ENCODE data around the gene CPNE7. TPM values are rescaled to one million over a fixed set of nuclear protein-coding genes. Genes with fewer than 3 reads are reported as not detected.

The CPNE7 gene
- total RNA-seq, 1 donor from 2014 or later: 21.1 TPM

GRCh38 chr16:89593841-89594240 lies 18.3 kb downstream of the CPNE7 start:
- no peak for DNase-seq (ENCODE audit: low spot score)
- Mint-ChIP-seq H3K9me3 (no peaks in the 10 kb centered on the region), H3K27me3 (ENCODE audit: insufficient read depth, low read depth) (peaks cover 2% of the 10 kb centered on the region), H3K4me1 (peaks cover 6% of the 10 kb centered on the region), H3K36me3 (no peaks in the 10 kb centered on the region), H3K27ac (no peak overlapping the region), H3K4me3 (peak overlapping the region; percentile 21)
- no peak overlapping the region for H2AFZ ChIP-seq (replicated peaks)
- H3K36me3 ChIP-seq: no peaks in the 10 kb centered on the region
- H3K4me2 ChIP-seq: no peak overlapping the region
- H3K27me3 ChIP-seq: no peaks in the 10 kb centered on the region
- no peak overlapping the region for H3K9ac ChIP-seq
- H3K9me3 ChIP-seq (ENCODE audit: low read depth): no peaks in the 10 kb centered on the region
- no peak for TF ChIP-seq CTCF (IDR thresholded peaks at IDR 0.05)
- TF ChIP-seq EZH2 (IDR thresholded peaks at IDR 0.05): no peak
- no peak for TF ChIP-seq EZH2phosphoT487 (IDR thresholded peaks at IDR 0.05)
- H3F3A ChIP-seq (ENCODE audit: low read depth): no peaks in the 10 kb centered on the region
- H3K79me2 ChIP-seq (ENCODE audit: low read depth): no peaks in the 10 kb centered on the region
- H3K4me3 ChIP-seq: no peak overlapping the region
- H3K27ac ChIP-seq: no peak overlapping the region
- no peaks in the 10 kb centered on the region for H3K4me1 ChIP-seq
- no peaks in the 10 kb centered on the region for H4K20me1 ChIP-seq (ENCODE audit: low read depth)

- H3K27ac Mint-ChIP-seq: peak overlapping the region; percentile 74
- Histone ChIP-seq H3K9me3 (ENCODE audit: low read depth) (no peaks in the 10 kb centered on the region), H2AFZ (replicated peaks) (no peak overlapping the region), H3K4me3 (no peak overlapping the region), H4K20me1 (ENCODE audit: low read depth) (no peaks in the 10 kb centered on the region), H3K4me2 (no peak overlapping the region), H3K27me3 (no peaks in the 10 kb centered on the region), H3K9ac (no peak overlapping the region), H3K4me1 (no peaks in the 10 kb centered on the region), H3K79me2 (ENCODE audit: low read depth) (no peaks in the 10 kb centered on the region), H3K27ac (no peak overlapping the region), H3F3A (ENCODE audit: low read depth) (peaks cover 3% of the 10 kb centered on the region), H3K36me3 (no peaks in the 10 kb centered on the region)
- TF ChIP-seq CTCF (IDR thresholded peaks at IDR 0.05): no peak
- no peak for TF ChIP-seq EZH2 (IDR thresholded peaks at IDR 0.05)
- TF ChIP-seq EZH2phosphoT487 (IDR thresholded peaks at IDR 0.05): no peak
- peaks cover 16% of the 10 kb centered on the region for H3K4me1 Mint-ChIP-seq
- peaks cover 2% of the 10 kb centered on the region for H3K27me3 Mint-ChIP-seq (ENCODE audit: insufficient read depth, low read depth)
- H3K4me3 Mint-ChIP-seq: no peak overlapping the region
- DNase-seq (ENCODE audit: low spot score): no peak
- H3K9me3 Mint-ChIP-seq: no peaks in the 10 kb centered on the region
- H3K36me3 Mint-ChIP-seq: no peaks in the 10 kb centered on the region
Observed at GRCh38 chr16:89595330-89596060, 19.9 kb downstream of the CPNE7 start.

GRCh38 chr16:89596061-89596689 lies 20.6 kb downstream of the CPNE7 start:
- no peaks in the 10 kb centered on the region for H3K9me3 Mint-ChIP-seq
- DNase-seq (ENCODE audit: low spot score): no peak
- H3K27ac Mint-ChIP-seq: peak overlapping the region; percentile 74

More at GRCh38 chr16:89596061-89596689, 20.6 kb downstream of the CPNE7 start:
- Mint-ChIP-seq H3K36me3 (no peaks in the 10 kb centered on the region), H3K27me3 (ENCODE audit: insufficient read depth, low read depth) (peaks cover 2% of the 10 kb centered on the region), H3K4me1 (peaks cover 20% of the 10 kb centered on the region), H3K4me3 (no peak overlapping the region)
- H3K36me3 ChIP-seq: no peaks in the 10 kb centered on the region
- H3K9ac ChIP-seq: no peak overlapping the region
- peaks cover 3% of the 10 kb centered on the region for H3F3A ChIP-seq (ENCODE audit: low read depth)
- H3K9me3 ChIP-seq (ENCODE audit: low read depth): no peaks in the 10 kb centered on the region
- no peaks in the 10 kb centered on the region for H3K4me1 ChIP-seq
- no peaks in the 10 kb centered on the region for H3K27me3 ChIP-seq
- H4K20me1 ChIP-seq (ENCODE audit: low read depth): no peaks in the 10 kb centered on the region
- H2AFZ ChIP-seq (replicated peaks): no peak overlapping the region
- H3K27ac ChIP-seq: no peak overlapping the region
- no peak overlapping the region for H3K4me3 ChIP-seq
- H3K79me2 ChIP-seq (ENCODE audit: low read depth): no peaks in the 10 kb centered on the region
- no peak for TF ChIP-seq EZH2 (IDR thresholded peaks at IDR 0.05)
- no peak for TF ChIP-seq EZH2phosphoT487 (IDR thresholded peaks at IDR 0.05)
- TF ChIP-seq CTCF (IDR thresholded peaks at IDR 0.05): no peak
- no peak overlapping the region for H3K4me2 ChIP-seq
